Activated naive CD8-positive, alpha-beta T cell treated with anti-CD3 and anti-CD28 coated beads, Interleukin-2, amount 50 U/mL, for 24 hours (primary cell): ENCODE results near the gene PCGF3.
"Not testable (repeated sequence)": the region's sequence is repeated elsewhere in the genome, so short reads cannot be mapped to it uniquely, and the experiment has no call there.

ENCODE experiments used
- ATAC-seq: fragments of 150-1000 bp; cut with Tn5 transposase; one replicate; pipeline ENCODE4 v1.10.0; 2021
- DNase-seq: peaks from one replicate; pipeline ENCODE4 v3.0.0; 2021
- H3K27ac Mint-ChIP-seq: one replicate; pipeline ENCODE4 v1.8.0; 2021; ENCODE audit warnings: mild to moderate bottlenecking, mixed read lengths
- H3K27me3 Mint-ChIP-seq: one replicate; pipeline ENCODE4 v1.8.0; 2021; ENCODE audit warnings: mixed read lengths
- H3K36me3 Mint-ChIP-seq: one replicate; pipeline ENCODE4 v1.8.0; 2021; ENCODE audit warnings: low read depth, mixed read lengths
- H3K4me1 Mint-ChIP-seq: one replicate; pipeline ENCODE4 v1.8.0; 2021; ENCODE audit warnings: mixed read lengths
- H3K4me3 Mint-ChIP-seq: one replicate; pipeline ENCODE4 v1.8.0; 2021; ENCODE audit warnings: mild to moderate bottlenecking, moderate library complexity, mixed read lengths
- H3K9me3 Mint-ChIP-seq: one replicate; pipeline ENCODE4 v1.8.0; 2021; ENCODE audit warnings: mixed read lengths

PCGF3 gene

GRCh38 chr4:727576-727975 lies 21.9 kb downstream of the PCGF3 start:
- ATAC-seq (no peak), DNase-seq (no peak)
- peaks cover 9% of the 10 kb centered on the region for H3K36me3 Mint-ChIP-seq
- H3K27ac Mint-ChIP-seq: no peak overlapping the region
- H3K9me3 Mint-ChIP-seq: no peaks in the 10 kb centered on the region
- no peak overlapping the region for H3K4me3 Mint-ChIP-seq
- peaks cover 15% of the 10 kb centered on the region for H3K4me1 Mint-ChIP-seq
- no peaks in the 10 kb centered on the region for H3K27me3 Mint-ChIP-seq

- DNase-seq (no peak), ATAC-seq (no peak)
- no peaks in the 10 kb centered on the region for H3K27me3 Mint-ChIP-seq
- H3K27ac Mint-ChIP-seq: no peak overlapping the region
- no peaks in the 10 kb centered on the region for H3K9me3 Mint-ChIP-seq
- no peak overlapping the region for H3K4me3 Mint-ChIP-seq
- H3K36me3 Mint-ChIP-seq: peaks cover 6% of the 10 kb centered on the region
- H3K4me1 Mint-ChIP-seq: peaks cover 15% of the 10 kb centered on the region
These were observed 24.0 kb downstream of the PCGF3 start for GRCh38 chr4:729336-730315.

DNA sequence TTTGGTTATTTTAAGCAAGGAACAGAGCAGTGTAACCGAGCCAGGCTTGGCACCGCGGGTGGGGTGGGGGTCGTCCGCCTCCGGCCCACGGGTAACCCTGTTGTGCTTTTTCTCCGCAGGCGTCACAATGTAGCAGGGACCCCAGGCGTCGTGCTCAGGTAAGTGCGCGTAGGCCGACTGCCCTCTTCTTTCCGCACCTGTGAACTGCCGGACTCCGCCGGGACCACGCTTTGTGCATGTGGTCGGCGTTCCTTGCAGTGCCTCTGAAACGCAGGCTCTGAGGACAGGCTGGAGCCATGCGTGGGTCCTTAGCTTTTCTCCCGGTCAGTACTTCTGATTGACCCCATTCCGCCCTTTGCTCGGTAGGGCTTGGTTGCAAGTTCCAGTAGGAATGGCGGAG lies 24.9 kb downstream of the PCGF3 start:
- peaks cover 9% of the 10 kb centered on the region for H3K36me3 Mint-ChIP-seq
- H3K27ac Mint-ChIP-seq: no peak overlapping the region
- no peaks in the 10 kb centered on the region for H3K9me3 Mint-ChIP-seq
- no peak for ATAC-seq
- H3K4me3 Mint-ChIP-seq: no peak overlapping the region
- DNase-seq: no peak
- no peaks in the 10 kb centered on the region for H3K27me3 Mint-ChIP-seq
- H3K4me1 Mint-ChIP-seq: peaks cover 11% of the 10 kb centered on the region

DNA sequence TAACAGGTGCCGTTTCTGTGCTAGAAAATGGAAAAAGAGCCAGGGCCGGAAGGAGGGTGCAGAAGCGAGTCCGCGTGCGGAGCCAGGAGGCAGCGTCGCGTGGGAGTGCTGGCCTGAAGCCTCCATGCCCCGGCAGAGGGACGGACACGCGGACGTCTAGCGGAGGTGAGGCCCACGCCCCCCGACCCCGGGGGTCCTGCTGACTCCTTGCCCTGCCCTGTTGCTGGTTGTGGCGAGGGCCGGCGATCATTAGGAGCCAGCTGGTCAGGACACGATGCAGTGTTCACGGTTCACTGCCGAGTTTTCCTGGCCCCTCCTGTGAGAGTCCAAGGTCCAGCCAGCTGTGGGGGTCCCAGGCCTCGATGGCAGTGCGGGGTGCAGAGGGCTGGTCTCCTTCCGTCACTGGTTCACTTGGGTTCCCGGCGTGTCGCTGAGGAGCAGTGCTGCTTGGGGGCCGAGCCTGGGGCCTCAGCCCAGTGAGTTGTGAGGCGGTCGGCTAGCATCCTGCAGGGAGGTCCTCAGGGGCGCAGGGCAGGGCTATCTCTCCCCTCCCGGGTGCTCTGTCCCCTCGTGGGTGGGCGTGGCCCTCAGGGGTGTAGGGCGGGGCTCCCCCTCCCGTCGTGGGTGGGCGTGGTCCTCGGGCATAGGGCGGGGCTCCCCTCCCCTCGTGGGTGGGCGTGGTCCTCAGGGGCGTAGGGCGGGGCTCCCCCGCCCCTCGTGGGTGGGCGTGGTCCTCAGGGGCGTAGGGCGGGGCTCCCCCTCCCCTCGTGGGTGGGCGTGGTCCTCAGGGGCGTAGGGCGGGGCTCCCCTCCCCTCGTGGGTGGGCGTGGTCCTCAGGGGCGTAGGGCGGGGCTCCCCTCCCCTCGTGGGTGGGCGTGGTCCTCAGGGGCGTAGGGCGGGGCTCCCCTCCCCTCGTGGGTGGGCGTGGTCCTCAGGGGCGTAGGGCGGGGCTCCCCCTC lies 25.6 kb downstream of the PCGF3 start:
- H3K9me3 Mint-ChIP-seq, H3K4me3 Mint-ChIP-seq, H3K27ac Mint-ChIP-seq, DNase-seq, ATAC-seq, H3K27me3 Mint-ChIP-seq: not testable (repeated sequence)
- Mint-ChIP-seq H3K36me3 (peaks cover 12% of the 10 kb centered on the region), H3K4me1 (peaks cover 11% of the 10 kb centered on the region)

- not testable (repeated sequence) for H3K9me3 Mint-ChIP-seq, H3K27ac Mint-ChIP-seq, H3K4me3 Mint-ChIP-seq, H3K27me3 Mint-ChIP-seq, H3K4me1 Mint-ChIP-seq, ATAC-seq, DNase-seq
- H3K36me3 Mint-ChIP-seq: peaks cover 12% of the 10 kb centered on the region
These were observed 26.3 kb downstream of the PCGF3 start for GRCh38 chr4:731954-732353.

- Mint-ChIP-seq H3K4me1 (peaks cover 5% of the 10 kb centered on the region), H3K4me3 (no peak overlapping the region), H3K27me3 (no peaks in the 10 kb centered on the region), H3K9me3 (no peaks in the 10 kb centered on the region), H3K36me3 (peaks cover 13% of the 10 kb centered on the region), H3K27ac (no peak overlapping the region)
- DNase-seq (no peak), ATAC-seq (peak; percentile 24)
These were observed 26.9 kb downstream of the PCGF3 start for GRCh38 chr4:732486-732885.

DNA sequence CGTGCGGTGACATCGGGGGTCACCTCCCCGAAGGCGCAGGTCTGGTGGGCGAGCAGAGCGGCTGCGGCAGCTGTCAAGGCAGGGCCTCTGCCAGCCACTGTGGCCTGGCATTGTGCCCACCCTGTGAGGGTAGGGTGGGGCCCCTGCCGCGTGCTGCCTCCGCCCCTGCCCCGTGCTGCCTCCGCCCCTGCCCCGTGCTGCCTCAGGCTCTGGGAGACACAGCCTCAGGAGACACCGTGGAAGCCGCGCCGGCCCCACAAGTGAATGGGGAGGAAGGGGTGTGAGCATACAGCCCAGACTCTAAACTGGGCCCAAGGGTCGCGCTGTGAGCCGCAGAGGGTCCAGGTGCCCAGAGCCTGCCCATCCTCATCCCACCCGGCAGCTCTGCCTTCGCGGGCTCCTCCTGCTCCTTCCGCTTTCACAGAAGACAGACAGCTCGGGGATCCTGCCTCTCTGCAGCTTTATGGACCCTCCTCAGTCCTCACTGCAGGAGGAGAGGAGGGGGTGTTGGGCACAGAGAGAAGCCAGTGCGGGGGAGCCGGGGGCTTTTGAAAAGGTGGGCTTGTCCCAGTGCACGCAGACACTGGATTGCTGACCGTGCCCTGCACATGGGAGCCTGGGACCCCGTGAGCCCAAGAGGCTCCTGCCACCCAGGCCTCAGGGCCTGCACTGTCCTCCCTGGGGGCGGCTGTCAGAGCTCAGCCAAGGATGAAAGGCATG lies 27.4 kb downstream of the PCGF3 start:
- H3K9me3 Mint-ChIP-seq: no peaks in the 10 kb centered on the region
- peaks cover 17% of the 10 kb centered on the region for H3K36me3 Mint-ChIP-seq
- no peak for DNase-seq
- H3K27ac Mint-ChIP-seq: no peak overlapping the region
- H3K4me1 Mint-ChIP-seq: peaks cover under 1% of the 10 kb centered on the region
- no peak for ATAC-seq
- H3K27me3 Mint-ChIP-seq: no peaks in the 10 kb centered on the region
- no peak overlapping the region for H3K4me3 Mint-ChIP-seq

GRCh38 chr4:733631-733980 lies 28.0 kb downstream of the PCGF3 start:
- H3K4me3 Mint-ChIP-seq: no peak overlapping the region
- H3K36me3 Mint-ChIP-seq: peaks cover 18% of the 10 kb centered on the region
- H3K9me3 Mint-ChIP-seq: no peaks in the 10 kb centered on the region
- H3K27ac Mint-ChIP-seq: no peak overlapping the region
- no peak for DNase-seq
- no peak for ATAC-seq
- H3K4me1 Mint-ChIP-seq: no peaks in the 10 kb centered on the region
- H3K27me3 Mint-ChIP-seq: no peaks in the 10 kb centered on the region

GRCh38 chr4:734075-734474 lies 28.4 kb downstream of the PCGF3 start:
- Mint-ChIP-seq H3K4me3 (no peak overlapping the region), H3K27me3 (no peaks in the 10 kb centered on the region), H3K36me3 (peaks cover 18% of the 10 kb centered on the region), H3K27ac (no peak overlapping the region), H3K9me3 (no peaks in the 10 kb centered on the region), H3K4me1 (no peaks in the 10 kb centered on the region)
- DNase-seq: no peak
- no peak for ATAC-seq

DNA sequence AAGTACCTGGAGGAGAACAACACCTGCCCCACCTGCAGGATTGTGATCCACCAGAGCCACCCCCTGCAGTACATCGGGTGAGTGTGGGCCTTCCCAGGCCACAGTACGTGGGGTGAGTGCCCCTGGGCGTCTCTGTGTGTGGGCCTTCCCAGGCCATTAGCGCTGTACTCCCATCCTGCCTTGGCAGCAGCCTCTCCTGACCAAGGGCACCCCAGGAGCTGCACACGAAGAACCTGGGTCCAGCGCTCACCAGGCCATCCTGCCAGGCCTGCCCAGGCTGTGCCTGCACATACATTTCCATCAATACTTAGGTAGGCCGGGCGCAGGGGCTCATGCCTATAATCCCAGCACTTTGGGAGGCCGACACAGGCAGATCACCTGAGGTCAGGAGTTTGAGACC lies 29.3 kb downstream of the PCGF3 start:
- Mint-ChIP-seq H3K36me3 (peaks cover 18% of the 10 kb centered on the region), H3K9me3 (no peaks in the 10 kb centered on the region), H3K27ac (no peak overlapping the region), H3K4me3 (no peak overlapping the region), H3K27me3 (no peaks in the 10 kb centered on the region), H3K4me1 (no peaks in the 10 kb centered on the region)
- ATAC-seq (no peak), DNase-seq (no peak)

DNA sequence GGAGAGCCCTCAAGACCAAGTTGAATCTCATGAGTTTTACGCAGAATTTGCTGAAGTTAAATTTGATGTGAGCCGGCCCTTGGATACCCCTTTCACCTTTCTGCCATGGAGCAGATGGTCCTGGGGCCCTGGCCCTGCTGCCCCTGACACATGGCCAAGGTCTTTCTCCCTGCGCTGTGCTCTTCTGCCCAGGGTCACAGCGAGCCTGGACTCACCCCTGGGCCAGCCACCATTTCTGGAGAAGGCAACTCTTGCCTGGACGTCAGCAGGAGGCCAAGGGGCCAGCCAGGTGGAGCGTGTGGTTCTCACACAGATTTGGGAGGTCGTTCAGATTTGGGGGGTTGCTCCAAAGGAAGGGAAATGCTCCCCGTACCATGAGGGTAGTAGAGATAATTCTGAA lies 30.0 kb downstream of the PCGF3 start:
- ATAC-seq (no peak), DNase-seq (no peak)
- Mint-ChIP-seq H3K4me3 (no peak overlapping the region), H3K9me3 (no peaks in the 10 kb centered on the region), H3K4me1 (no peaks in the 10 kb centered on the region), H3K27ac (no peak overlapping the region), H3K36me3 (peaks cover 17% of the 10 kb centered on the region), H3K27me3 (no peaks in the 10 kb centered on the region)

GRCh38 chr4:736561-736960 lies 30.9 kb downstream of the PCGF3 start:
- H3K36me3 Mint-ChIP-seq: peaks cover 14% of the 10 kb centered on the region
- not testable (repeated sequence) for H3K4me1 Mint-ChIP-seq, H3K27ac Mint-ChIP-seq, H3K27me3 Mint-ChIP-seq, ATAC-seq, H3K4me3 Mint-ChIP-seq, DNase-seq, H3K9me3 Mint-ChIP-seq

- DNase-seq (no peak), ATAC-seq (no peak)
- Mint-ChIP-seq H3K4me3 (no peak overlapping the region), H3K27ac (no peak overlapping the region), H3K4me1 (no peaks in the 10 kb centered on the region), H3K36me3 (peaks cover 12% of the 10 kb centered on the region), H3K9me3 (no peaks in the 10 kb centered on the region), H3K27me3 (no peaks in the 10 kb centered on the region)
These were observed 33.2 kb downstream of the PCGF3 start for GRCh38 chr4:738781-739280.

DNA sequence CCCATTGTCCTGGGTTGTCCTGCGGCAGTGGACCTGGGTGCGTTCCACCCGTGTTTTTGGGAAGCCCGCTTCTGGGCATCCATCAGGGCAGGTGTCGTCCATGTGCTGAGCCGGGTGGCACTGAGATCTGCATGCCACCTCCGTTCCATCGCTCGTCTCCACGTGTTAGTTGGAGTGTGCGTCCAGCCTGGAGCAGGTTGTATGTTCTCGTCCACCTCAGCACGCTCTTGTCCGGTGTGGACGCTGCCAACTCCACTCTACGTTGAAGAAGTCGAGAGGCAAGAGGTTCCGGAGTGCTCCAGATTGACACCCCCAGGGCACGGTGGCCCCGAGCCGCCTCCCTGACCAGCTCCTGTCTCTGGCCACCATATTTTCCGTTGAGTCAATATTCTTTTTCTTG lies 33.9 kb downstream of the PCGF3 start:
- ATAC-seq: no peak

More for the DNA sequence above, 33.9 kb downstream of the PCGF3 start:
- no peaks in the 10 kb centered on the region for H3K4me1 Mint-ChIP-seq
- no peaks in the 10 kb centered on the region for H3K9me3 Mint-ChIP-seq
- H3K4me3 Mint-ChIP-seq: no peak overlapping the region
- no peak overlapping the region for H3K27ac Mint-ChIP-seq
- no peak for DNase-seq
- H3K27me3 Mint-ChIP-seq: no peaks in the 10 kb centered on the region
- H3K36me3 Mint-ChIP-seq: peaks cover 12% of the 10 kb centered on the region
